Measurements from ENCODE around the gene SIRT3.

GRCh38 chr11:240315-240714 lies 4.2 kb upstream of the SIRT3 start:
- TF ChIP-seq POLR2A (IDR thresholded peaks at IDR 0.05; ENCODE audit: low read length) = no peak
- no peak for TF ChIP-seq GATA1 (IDR thresholded peaks at IDR 0.05; ENCODE audit: low read depth, low read length)

All from erythroblast (primary cell).